IPS-18a (cell line): ENCODE measurements around the gene CRIP1.
A peak's percentile ranks its signal among the peaks of the same experiment; 100 is the strongest.

ENCODE experiments used
- H3K27ac ChIP-seq: one replicate; pipeline ENCODE4 v1.5.1; 2013; ENCODE audit warnings: low read length
- H3K27me3 ChIP-seq: one replicate; pipeline ENCODE4 v1.6.1; 2013; ENCODE audit warnings: mild to moderate bottlenecking, low read length; ENCODE audit not compliant: control insufficient read depth, insufficient read depth
- H3K36me3 ChIP-seq: one replicate; pipeline ENCODE4 v1.6.1; 2013; ENCODE audit warnings: low read depth, low read length; ENCODE audit not compliant: control insufficient read depth
- H3K4me1 ChIP-seq: one replicate; pipeline ENCODE4 v1.6.1; 2013; ENCODE audit warnings: low read depth, low read length; ENCODE audit not compliant: control insufficient read depth
- H3K4me3 ChIP-seq: one replicate; pipeline ENCODE4 v1.5.1; 2013; ENCODE audit warnings: low read length
- H3K9ac ChIP-seq: one replicate; pipeline ENCODE4 v1.6.1; 2013; ENCODE audit warnings: mild to moderate bottlenecking, low read length, moderate library complexity
- H3K9me3 ChIP-seq: one replicate; pipeline ENCODE4 v1.6.1; 2013; ENCODE audit warnings: low read depth, low read length; ENCODE audit not compliant: control insufficient read depth

Gene CRIP1

GRCh38 chr14:105473033-105473676 lies 13.5 kb upstream of the CRIP1 start:
- H3K4me1 ChIP-seq = peaks cover 7% of the 10 kb centered on the region
- H3K4me3 ChIP-seq = peak overlapping the region; percentile 37
- H3K9me3 ChIP-seq = no peaks in the 10 kb centered on the region
- H3K36me3 ChIP-seq = peaks cover 10% of the 10 kb centered on the region
- no peak overlapping the region for H3K9ac ChIP-seq
- no peak overlapping the region for H3K27ac ChIP-seq
- peaks cover 35% of the 10 kb centered on the region for H3K27me3 ChIP-seq

GRCh38 chr14:105473677-105474482 lies 12.8 kb upstream of the CRIP1 start:
- H3K9ac ChIP-seq = peak overlapping the region; percentile 50
- H3K36me3 ChIP-seq = peaks cover 4% of the 10 kb centered on the region
- no peaks in the 10 kb centered on the region for H3K9me3 ChIP-seq
- peaks cover 42% of the 10 kb centered on the region for H3K27me3 ChIP-seq
- peak overlapping the region; percentile 44 for H3K4me3 ChIP-seq
- H3K27ac ChIP-seq = no peak overlapping the region
- H3K4me1 ChIP-seq = peaks cover 7% of the 10 kb centered on the region

- peaks cover 50% of the 10 kb centered on the region for H3K27me3 ChIP-seq
- peaks cover 7% of the 10 kb centered on the region for H3K4me1 ChIP-seq
- H3K4me3 ChIP-seq = peak within 1 kb of the TSS; percentile 45
Measured at GRCh38 chr14:105474483-105475268, 12.0 kb upstream of the CRIP1 start, which contains the start of gene CRIP2. TSS of gene CRIP2 (plus strand) at chr14:105474821. CDS start at chr14:105474863, 42 bp downstream.

DNA sequence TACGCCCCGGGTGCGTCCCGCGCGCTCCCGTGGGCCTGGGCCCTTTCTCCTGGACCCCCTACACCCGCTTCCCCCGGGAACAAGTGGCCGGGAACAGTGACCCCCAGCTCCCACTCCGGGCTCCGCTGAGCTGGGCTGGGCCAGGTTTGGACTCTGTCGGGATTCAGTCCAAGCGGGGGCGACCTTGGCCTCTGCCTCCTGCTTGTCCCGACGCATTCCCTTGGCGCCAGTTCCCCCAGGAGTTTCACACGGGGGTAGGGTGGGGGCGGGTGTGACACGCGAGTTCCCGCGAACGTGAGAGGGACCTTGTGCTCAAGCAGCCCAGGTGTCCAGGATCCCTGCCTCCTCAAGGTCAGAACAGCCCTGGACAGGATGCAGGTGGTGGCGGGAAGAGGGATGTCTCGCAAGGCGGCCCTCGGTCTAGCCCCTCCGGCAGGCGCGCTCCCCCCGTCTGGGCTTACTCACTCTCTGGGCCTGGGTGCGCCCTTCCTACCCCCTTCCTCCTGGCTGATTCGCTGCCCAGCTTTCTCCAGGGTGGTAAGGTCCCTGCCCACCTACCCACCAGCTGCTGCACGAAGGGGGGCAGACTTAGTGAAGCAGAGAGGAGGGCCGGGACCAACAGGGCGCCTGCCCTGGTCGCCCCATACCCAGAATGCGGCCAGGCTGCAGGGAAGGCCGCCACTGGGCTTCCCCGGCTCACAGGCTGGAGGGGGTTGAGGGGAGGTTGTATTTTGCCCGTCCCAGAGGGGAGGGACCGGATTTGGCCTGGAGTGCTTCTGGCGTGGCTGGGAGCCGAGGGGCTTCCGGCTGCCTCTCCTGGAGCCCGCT lies 11.2 kb upstream of the CRIP1 start:
- no peaks in the 10 kb centered on the region for H3K9me3 ChIP-seq
- H3K4me1 ChIP-seq = peaks cover 7% of the 10 kb centered on the region
- H3K9ac ChIP-seq = no peak overlapping the region
- peaks cover 58% of the 10 kb centered on the region for H3K27me3 ChIP-seq
- no peak overlapping the region for H3K27ac ChIP-seq
- H3K36me3 ChIP-seq = no peaks in the 10 kb centered on the region
- peak overlapping the region; percentile 45 for H3K4me3 ChIP-seq

More at GRCh38 chr14:105474483-105475268, 12.0 kb upstream of the CRIP1 start, which contains the start of gene CRIP2:
- H3K27ac ChIP-seq = no peak within 1 kb of the TSS
- no peaks in the 10 kb centered on the region for H3K36me3 ChIP-seq
- H3K9me3 ChIP-seq = no peaks in the 10 kb centered on the region
- H3K9ac ChIP-seq = peak within 1 kb of the TSS; percentile 50

DNA sequence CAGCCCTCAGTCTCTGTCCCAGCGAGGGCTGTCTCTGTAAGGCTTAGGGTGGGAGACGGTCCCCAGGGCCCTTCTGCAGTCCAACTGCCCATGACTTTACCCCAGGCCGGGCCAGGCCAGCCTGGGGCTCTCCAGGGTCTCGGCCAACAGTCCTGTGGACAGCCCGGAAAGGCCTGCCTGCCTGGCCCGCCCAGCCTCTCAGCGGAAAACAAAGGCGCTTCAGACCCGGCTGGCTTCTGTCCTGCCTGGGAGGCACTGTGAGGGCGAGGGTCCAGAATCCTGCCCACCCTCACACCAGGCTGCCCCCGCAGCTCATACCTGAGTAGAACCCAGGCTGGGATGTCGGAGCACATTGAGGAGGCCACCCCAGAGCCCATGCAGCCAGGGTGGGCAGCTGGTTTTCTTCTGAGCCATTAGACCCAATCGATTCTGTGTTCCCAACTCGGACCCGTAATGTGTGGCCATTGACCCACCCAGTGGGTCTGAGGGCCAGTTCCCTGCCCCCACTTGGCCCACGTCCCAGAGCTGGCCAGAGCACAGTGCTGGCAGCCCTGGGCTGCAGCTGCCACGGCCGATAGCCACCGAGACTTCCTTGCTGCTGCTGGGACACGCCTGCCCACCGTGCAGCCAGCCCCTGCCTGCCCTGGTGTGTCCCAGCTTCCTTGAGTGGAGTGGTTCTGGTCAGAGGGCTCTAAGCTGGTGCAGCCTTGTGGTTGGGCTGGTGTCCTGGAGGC lies 10.4 kb upstream of the CRIP1 start:
- peaks cover 11% of the 10 kb centered on the region for H3K4me1 ChIP-seq
- no peak overlapping the region for H3K27ac ChIP-seq
- H3K9ac ChIP-seq = no peak overlapping the region
- H3K9me3 ChIP-seq = no peaks in the 10 kb centered on the region
- no peaks in the 10 kb centered on the region for H3K36me3 ChIP-seq
- H3K4me3 ChIP-seq = peak overlapping the region; percentile 45
- H3K27me3 ChIP-seq = peaks cover 66% of the 10 kb centered on the region

DNA sequence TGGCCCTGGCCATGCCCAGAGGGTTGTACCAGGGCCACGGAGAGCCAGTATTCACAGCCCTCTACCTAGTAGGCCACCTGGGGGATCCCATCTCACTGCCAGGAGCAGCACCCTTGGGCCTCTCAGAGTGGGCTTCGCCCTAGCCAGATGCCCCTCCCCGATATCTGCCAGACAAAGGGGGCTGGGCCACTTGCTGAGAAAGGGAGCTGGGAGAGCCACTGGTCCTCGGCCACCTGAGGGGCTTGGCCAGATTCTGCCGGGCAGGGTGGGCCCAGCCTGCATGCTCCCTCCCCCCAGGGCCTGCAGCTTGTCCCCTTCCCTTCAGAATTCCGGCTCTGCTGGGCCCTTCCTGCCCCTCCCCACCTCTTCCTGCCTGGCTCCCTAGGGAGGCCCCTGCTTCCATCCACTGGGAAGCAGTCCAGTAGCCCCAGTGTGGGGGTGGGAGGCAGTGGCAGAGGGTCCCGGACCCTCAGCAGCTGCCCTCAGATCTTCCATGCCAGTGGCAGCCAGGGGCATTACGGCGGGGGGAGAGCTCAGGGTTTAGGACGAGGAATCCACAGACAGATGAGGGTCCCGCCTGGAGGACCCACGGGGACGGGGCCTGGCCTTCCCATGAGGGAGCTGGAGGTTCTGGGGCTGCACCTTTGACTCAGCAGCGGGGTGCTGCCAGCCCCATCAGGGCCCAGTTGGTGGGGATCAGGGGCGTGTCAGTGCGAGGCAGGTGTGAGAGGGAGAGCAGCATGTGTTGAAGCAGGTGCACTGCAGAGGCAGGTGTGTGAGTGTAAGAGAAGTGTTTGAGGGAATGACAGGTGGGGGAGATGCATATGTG lies 9.6 kb upstream of the CRIP1 start:
- no peaks in the 10 kb centered on the region for H3K9me3 ChIP-seq
- no peak overlapping the region for H3K4me3 ChIP-seq
- H3K27me3 ChIP-seq = peaks cover 73% of the 10 kb centered on the region
- no peak overlapping the region for H3K27ac ChIP-seq
- H3K9ac ChIP-seq = no peak overlapping the region
- H3K4me1 ChIP-seq = peaks cover 16% of the 10 kb centered on the region
- no peaks in the 10 kb centered on the region for H3K36me3 ChIP-seq

- H3K4me1 ChIP-seq = peaks cover 20% of the 10 kb centered on the region
- H3K36me3 ChIP-seq = no peaks in the 10 kb centered on the region
- no peak overlapping the region for H3K9ac ChIP-seq
- H3K4me3 ChIP-seq = no peak overlapping the region
- peaks cover 81% of the 10 kb centered on the region for H3K27me3 ChIP-seq
- no peak overlapping the region for H3K27ac ChIP-seq
- no peaks in the 10 kb centered on the region for H3K9me3 ChIP-seq
Measured at GRCh38 chr14:105477660-105478397, 8.9 kb upstream of the CRIP1 start.

DNA sequence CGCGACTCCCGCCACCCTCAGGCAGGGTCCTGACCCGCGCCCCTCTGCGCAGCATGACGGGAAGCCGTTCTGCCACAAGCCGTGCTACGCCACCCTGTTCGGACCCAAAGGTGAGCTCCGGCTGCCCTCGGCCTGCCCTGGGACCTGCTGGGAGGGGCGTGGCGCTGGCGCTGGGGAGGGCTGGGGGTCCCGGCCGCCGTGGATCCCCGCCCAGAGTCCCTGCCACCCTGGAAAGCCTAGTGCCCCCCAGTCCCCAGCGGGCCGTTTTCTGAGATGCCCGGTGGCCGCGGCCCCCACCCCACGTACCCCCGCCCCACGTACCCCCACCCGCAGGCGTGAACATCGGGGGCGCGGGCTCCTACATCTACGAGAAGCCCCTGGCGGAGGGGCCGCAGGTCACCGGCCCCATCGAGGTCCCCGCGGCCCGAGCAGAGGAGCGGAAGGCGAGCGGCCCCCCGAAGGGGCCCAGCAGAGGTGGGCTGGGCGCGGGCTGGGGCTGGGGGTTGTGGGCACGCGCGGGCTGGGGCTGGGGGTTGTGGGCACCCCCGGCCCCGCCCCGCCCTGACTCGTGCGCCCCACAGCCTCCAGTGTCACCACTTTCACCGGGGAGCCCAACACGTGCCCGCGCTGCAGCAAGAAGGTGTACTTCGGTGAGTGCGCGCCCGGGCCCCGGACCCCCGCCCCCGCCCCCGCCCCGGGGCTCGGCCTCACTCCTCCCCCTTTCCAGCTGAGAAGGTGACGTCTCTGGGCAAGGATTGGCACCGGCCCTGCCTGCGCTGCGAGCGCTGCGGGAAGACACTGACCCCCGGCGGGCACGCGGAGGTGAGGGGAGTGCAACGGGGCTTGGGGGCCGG lies 8.1 kb upstream of the CRIP1 start:
- peaks cover 19% of the 10 kb centered on the region for H3K4me1 ChIP-seq
- no peaks in the 10 kb centered on the region for H3K9me3 ChIP-seq
- H3K27me3 ChIP-seq = peaks cover 88% of the 10 kb centered on the region
- H3K9ac ChIP-seq = no peak overlapping the region
- H3K27ac ChIP-seq = no peak overlapping the region
- no peaks in the 10 kb centered on the region for H3K36me3 ChIP-seq
- peak overlapping the region; percentile 6 for H3K4me3 ChIP-seq
